VCaP (cell line): ENCODE measurements around the gene PDCD11.

Source experiments
- H3K27ac ChIP-seq: fragments of 450-650 bp; 2 replicates; pipeline ENCODE4 v1.5.1; 2017
- CTCF ChIP-seq: fragments of 450-650 bp; conservative IDR thresholded peaks from 2 replicates; pipeline ENCODE4 v1.5.1; 2017; ENCODE audit warnings: mild to moderate bottlenecking, moderate library complexity

The PDCD11 gene

DNA sequence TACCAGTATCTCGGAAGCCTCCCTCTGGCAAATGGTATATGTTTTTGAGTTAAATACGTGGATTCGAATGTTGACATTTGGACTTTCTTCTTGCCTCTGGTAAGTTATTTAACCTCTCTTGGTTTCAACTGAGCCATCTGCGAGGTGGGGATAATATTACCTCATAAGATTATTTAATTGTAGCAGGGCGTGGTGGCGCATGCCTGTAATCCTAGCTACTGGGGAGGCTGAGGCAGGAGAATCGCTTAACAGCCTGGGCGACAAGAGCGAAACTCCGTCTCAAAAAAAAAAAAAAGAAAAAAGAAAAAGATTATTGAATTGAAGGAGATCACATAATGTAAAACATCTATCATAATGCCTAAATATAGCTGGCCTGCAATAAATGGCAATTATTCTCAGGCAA lies 29.0 kb upstream of the PDCD11 start:
- peak overlapping the region; percentile 87 for H3K27ac ChIP-seq
- no peak for TF ChIP-seq CTCF

DNA sequence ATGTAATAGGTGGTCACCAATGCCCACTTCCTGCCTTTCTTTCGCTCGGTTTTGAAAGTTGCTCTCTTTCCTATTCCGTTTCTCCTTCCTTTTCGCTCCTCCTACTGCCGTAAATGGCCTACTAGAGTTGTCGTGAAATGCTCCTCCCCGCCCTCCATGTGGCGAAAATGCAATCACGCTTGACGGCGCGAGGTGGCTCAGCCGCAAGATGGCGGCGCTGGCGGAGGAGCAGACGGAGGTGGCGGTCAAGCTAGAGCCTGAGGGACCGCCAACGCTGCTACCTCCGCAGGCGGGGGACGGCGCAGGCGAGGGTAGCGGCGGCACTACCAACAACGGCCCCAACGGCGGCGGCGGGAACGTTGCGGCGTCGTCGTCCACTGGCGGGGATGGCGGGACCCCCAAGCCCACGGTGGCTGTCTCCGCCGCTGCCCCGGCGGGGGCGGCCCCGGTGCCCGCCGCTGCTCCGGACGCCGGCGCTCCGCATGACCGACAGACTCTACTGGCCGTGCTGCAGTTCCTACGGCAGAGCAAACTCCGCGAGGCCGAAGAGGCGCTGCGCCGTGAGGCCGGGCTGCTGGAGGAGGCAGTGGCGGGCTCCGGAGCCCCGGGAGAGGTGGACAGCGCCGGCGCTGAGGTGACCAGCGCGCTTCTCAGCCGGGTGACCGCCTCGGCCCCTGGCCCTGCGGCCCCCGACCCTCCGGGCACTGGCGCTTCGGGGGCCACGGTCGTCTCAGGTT lies 28.5 kb upstream of the PDCD11 start, which contains the start of gene TAF5:
Gene TAF5 (plus strand): TSS at position 195 of the 737 bp plus-strand sequence. CDS start 14 bp downstream, at position 209.
- peak within 1 kb of the TSS; percentile 87 for H3K27ac ChIP-seq
- no peak for TF ChIP-seq CTCF

DNA sequence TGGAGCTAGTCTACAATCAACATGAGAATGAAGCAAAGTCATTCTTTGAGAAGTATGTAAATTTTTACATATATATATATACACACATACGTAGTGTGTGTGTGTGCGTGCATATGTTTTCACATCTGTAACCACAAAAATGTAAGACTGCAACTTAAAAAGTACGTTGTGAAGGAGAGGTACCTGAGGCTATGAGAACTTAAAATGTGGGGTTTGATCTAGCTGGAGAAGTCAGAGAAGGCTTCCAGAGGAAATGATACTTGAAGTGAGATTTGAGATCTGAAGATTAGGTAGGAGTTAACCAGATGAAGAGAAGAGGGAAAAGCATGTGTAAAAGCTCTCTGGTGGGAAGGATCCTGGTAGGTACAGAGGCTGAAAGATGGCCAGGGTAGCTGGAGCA lies 22.9 kb upstream of the PDCD11 start:
- no peak for TF ChIP-seq CTCF
- no peak overlapping the region for H3K27ac ChIP-seq

GRCh38 chr10:103374263-103374662 lies 22.2 kb upstream of the PDCD11 start:
- no peak for TF ChIP-seq CTCF
- no peak overlapping the region for H3K27ac ChIP-seq

- TF ChIP-seq CTCF, result no peak
Measured at GRCh38 chr10:103382769-103383168, 13.7 kb upstream of the PDCD11 start.

DNA sequence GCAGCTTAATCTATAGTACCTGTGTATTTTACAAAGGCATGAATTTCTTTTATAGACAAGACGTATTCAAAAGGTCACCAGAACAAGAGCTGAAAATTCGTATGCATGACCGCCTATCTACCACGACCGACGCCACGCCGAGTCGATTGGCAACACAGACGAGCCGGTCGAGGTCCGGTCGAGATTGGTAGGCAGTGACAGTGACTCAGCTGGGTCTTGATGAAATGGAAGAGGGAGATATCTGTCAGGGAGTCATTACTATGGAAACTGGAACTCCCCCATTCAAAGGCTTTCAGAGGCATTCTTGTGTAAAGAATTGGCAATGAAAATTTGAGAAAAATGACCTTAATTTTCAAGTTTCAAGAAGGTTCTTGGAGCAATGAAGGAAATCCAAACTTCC lies 2.2 kb upstream of the PDCD11 start:
- H3K27ac ChIP-seq, result no peak overlapping the region
- TF ChIP-seq CTCF, result no peak

More at GRCh38 chr10:103382769-103383168, 13.7 kb upstream of the PDCD11 start:
- no peak overlapping the region for H3K27ac ChIP-seq

DNA sequence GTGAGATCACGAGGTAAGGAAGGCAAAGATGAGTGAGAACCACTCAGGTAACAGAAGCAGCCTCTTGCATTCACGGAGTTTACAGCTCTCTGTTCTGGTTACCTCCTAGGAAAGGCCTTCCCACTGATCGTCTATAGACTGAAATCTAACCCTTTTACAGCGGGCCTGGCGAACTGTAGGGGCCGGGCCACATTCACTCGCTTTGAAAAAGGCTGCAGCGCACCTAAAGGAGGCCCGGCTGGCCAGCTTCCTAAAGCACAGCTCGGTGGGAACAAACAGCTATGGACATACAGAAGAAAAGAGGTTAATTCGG lies 716 bp upstream of the PDCD11 start:
- peak overlapping the region; percentile 83 for H3K27ac ChIP-seq
- TF ChIP-seq CTCF, result no peak

DNA sequence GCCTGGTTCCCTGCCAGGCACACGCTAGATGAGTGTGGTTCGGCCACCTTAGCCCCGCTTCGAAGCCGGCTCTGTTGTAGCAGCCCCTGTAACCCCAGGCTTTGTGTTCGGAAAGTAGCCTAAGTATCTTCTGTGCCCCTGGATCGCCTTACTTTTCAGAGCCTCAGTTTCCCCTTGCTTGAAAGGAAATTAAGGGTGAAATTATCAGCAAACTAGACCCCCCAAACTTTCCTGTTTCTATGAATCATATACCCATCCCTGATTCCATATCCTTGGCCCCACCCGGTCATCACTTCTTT lies 312 bp downstream of the PDCD11 start:
- TF ChIP-seq CTCF, result no peak
- H3K27ac ChIP-seq, result peak overlapping the region; percentile 83
